IPS DF 19.7 (cell line): ENCODE data around the gene COL25A1.

Experiments used
- DNase-seq: peaks from one replicate; pipeline ENCODE4 v3.0.0-alpha.2; 2013; ENCODE audit warnings: low read depth, low spot score

COL25A1 gene

DNA sequence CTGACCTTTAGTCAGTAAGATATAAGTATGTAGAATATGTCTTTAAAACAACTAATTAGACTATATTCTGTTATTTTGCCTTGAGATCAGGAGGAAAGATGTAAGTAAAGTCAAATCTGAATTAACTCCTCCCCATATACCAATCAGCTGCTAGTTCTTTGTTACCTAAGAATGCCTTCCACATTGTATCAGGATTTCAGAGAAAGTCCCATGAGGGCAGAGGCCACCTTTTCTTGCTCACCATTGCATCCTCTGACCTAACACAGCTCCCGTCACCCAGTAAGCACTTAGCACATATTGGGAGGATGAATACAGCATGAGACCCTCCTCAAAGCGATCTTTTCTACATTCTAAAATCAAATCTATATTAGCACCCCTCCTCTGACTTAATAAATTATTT, 87.0 kb downstream of the COL25A1 start:
- no peak for DNase-seq

DNA sequence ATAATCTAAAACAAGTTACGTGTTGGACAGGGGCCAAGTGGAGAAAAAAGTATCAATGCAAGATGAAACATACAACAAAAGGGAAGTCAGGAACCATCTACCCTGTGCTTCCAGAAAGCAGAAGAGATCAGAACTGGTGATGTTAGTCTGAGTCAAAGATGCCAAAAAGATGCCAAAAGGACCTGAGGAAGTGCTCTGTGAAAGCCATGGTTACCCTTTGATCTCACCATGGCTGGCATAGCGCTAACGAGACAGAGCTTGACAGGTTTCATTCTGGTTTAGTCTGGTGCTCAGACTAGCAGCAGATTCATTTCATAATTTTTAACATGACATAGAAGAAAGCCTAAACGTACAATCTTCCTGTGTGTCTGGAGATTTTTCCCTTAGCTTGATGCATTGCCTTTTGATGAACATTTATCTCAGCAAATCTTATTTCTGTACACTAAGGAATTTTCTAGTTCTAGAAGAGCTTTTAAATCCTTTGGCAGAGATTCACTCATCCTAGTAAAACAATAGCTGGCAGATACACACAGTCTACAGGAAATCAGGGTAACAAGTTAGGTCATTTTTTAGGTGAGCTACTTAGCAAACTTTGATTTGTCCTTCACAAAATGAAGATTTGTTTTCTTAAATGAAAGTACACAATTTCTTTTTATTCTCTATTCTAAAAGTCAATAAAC, 87.7 kb downstream of the COL25A1 start:
- DNase-seq: no peak

DNA sequence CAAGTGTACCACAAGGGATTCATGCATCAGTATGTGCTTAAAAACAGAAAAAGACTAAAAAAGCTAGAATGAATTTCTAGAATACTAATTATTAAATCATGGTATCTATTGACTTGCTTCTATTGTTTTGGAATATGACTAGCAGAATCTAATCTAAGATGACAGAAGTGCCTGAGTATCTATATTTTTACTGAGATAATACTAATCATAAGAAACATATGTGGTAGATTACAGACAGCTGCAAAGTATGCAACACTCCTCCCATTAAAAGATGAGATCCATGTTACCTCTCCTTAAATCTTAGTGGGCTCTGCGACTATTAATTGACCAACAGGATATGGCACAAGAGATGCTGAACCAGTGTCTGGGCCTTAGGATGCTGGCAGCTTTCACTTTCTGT, 89.4 kb downstream of the COL25A1 start:
- no peak for DNase-seq

DNA sequence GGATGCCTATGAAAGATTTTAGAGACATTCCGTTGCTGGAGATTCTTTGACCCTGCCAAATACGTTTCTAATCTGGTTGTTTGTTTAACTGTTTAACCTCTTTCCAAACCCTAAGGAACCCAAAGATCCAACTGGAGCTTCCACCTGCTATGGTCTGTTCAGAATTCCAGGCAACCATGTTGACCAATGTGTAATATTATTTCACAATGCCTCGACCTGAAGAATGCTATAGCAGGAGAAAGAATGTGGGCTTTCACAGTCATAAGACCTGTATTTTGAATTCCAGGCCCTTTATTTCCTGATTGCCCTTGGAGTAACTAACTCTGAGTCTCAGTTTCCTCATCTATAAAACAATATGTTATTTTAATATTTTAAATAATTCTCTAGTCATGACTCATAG, 90.8 kb downstream of the COL25A1 start:
- DNase-seq: no peak

DNA sequence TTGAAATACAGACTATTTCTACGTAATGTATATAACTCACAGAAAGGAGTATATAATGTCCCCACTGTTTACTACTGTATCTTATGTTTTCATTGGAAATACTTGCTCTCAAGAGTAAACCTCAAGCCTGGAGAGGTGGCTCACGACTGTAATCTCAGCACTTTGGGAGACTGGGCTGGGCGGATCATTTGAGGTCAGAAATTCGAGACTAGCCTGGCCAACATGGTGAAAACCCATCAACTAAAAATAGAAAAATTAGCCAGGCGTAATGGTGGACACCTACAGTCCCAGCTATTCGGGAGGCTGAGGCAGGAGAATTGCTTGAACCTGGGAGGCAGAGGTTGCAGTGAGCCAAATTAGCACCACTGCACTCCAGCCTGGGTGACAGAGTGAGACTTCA, 92.8 kb downstream of the COL25A1 start:
- DNase-seq: no peak

DNA sequence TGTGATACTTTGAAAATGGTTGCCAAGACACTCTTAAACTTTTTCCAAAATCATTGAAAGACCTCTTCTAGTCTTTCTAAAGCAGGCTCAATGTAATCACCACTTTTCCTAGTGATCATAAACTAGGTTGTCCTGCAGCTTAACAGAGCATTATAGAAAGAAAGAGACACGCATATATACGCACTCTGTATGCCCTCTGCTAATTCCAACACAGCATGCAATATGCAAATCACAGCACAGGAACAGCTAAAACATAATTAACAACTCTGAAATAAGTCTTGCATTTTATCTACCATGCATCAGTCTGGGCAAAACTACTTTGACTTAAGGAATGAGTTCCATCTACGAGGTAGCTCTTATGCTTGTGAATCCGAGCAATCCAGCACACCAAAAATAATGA, 94.6 kb downstream of the COL25A1 start:
- no peak for DNase-seq

DNA sequence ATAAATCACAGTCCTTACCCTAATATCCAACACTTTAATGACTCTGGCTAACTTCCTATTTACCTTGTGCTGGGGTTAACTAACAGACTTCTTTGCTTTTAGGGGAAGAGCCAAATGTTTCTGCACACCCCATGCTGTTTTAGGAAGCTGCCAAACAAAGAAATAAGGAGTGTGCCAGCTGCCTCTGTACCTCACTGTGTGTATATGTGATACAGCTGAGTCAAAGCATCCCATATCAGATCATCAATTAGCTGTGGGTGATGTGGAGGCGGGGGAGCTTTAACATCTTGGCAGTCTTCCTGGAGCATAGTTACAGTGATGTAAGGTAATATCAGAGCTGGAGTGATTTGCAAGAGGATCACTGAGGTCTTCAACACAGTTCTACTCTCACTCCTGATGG, 95.4 kb downstream of the COL25A1 start:
- DNase-seq: no peak

DNA sequence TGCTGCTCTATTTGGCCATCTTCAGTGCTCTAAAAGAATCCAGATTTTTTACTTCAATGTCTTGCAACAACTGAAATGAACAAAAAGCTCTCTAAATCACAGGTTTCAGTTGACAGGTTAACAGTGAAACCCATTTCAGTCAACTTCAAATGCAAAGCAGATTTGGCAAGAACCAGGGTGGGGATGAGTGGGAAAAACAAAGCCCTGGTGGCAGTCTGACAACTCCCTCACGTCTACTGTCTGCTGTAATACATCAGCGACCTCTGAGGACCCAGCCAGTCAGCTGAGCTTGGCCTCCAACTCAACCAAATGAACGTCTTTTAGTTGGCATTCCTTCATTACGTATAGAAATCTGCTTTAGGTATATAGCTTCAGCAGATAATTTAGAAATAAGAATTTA, 95.8 kb downstream of the COL25A1 start:
- no peak for DNase-seq

DNA sequence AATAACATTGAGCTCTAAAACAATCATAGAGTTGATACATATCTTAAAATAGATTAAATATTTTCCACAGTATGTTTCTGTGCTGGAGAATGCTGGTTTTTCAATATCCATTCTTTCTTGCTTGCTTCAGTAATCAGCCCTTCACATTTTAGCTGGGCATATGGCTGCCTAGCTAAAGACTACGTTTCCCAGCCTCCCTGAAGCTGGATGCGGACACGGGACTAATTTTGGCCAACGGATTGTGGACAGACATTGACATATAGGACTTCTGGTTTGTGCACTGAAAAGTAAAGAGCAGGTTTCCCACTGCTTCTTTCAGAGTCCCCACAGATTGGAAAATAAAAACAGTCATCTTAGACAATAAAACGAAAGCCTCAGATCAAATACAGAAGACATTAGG, 97.3 kb downstream of the COL25A1 start:
- DNase-seq: no peak

DNA sequence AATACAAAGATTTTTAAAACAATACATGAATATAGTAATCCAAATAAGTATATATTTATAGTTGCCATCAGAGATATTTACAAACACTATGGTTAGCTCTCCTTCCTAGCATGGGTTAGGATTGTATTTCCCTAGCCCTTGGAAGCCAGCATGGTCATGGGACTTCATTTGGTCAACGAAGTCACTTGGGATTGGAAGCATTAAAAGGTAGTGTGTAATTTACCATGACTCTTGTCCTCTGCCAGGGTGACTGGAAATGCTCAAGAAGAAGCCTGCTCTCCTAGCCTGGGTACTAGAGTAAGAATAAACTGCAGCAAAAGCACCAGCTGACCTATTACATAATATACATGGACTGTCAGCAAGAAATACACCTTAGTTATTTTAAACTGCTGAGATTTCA, 102.9 kb downstream of the COL25A1 start:
- no peak for DNase-seq

DNA sequence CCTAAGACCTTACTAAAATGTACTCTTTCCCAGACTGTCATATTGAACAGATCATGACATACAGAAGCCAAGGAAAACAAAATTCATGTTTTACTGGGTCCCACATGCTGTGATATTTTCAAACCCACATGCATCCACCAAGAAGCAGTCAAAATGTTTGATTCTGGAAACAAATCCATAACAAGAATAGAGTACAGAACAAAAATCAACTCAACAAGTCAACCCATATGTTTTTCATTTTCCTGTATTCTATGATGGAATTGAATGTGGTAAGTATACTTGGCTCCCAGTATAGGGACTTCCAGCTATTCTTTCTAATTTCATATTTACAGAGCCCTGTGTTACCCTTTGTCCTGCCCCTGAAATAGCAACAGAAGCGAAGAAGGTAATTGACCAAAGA, 106.8 kb downstream of the COL25A1 start:
- no peak for DNase-seq

DNA sequence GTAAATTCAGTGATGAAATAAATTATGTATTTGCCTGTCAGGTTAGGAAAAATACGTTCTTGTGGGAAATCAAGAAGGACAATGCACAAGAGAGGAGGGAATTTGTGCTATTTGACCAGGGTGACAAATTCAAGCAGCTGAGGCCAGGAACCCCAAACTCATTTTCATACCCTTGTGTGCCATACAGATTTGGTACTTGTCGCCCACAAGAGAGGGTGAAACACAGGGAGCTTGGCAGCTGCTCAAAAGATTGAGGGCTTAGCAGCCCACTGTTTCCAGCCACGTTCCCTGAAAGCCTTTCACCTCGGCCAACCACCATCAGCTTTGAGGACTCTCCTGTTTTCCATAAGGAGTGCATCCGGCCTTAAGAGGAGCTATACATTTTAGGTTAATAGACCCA, 111.2 kb downstream of the COL25A1 start:
- no peak for DNase-seq

DNA sequence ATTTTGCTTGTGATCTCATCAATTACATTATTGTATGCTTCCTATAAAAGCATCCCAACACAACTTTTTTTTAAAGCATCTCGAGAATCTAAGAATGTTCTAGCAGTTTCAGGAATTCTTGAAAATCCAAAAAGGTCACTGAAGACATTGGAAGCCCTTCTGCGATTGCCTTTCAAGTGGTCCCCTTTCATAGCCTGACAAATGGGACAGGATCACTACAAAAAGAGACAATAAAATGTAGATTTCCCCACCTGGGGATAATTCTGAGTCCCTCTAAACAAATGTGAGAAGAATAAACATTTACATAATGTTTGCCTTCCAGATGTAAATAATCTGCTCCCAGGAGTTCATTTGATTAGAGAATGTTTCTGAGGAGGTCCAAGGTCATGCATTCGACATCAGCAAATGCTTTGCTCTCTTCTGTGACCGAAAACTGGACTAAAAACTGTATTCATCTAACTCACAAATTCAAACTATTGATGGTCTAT, 116.0 kb downstream of the COL25A1 start:
- DNase-seq: no peak

DNA sequence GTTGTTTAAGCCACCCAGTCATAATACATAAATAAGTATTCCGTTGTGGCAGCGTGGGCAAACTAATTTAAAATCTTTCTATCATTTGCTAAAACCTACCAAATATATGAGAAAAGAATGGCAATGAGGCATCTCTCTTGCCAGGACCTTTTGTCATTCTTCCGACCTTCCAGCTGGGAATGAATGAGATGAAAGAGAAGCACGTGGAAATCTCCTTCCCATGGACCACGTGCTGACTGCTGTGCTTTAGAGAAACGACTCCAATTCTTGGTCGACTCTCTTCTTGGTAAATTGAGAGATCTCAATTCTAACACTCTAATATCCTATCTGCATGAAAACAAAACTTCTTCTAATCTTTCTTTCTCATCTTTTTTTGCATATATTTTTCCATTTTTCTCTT, 116.5 kb downstream of the COL25A1 start:
- no peak for DNase-seq

DNA sequence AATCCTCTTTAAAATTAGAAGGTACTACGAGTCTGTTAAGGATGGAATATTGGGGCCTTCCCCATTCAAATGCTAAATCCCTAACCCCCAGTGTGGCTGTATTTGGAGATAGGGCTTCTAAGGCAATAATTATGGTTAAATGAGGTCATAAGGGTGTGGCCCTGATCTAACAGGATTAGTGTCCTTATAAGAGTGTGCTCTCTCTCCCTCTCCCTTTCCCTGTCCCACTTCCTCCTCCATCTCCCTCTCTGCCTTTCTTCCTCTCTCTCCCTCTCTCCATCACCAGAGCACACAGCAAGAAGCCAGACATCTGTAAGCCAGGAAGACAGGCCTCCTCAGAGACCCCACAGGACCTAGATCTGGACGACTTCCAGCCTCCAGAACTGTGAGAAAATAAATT, 116.9 kb downstream of the COL25A1 start:
- DNase-seq: no peak

DNA sequence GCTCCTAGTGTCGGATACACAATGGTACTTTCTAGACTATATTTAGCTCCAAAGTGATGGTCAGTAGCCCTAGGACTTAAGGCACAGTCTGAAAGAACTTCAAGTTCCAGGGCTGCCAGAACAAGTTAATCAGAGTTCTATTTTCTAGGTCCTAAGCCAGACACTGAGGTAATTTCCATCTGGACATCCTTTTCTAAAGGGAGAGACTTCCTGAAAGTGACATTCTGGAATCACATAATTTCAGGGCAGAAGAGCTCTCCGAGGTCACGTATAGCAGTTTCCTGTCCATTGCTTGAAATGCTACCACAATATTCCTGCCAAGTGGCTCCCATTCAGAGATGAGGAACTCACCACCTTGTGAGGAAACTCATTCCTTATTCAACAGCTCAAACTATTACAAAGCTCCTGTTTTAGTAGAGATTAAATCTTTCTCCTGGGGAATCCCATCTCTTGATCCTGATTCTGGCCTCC, 117.9 kb downstream of the COL25A1 start:
- DNase-seq: no peak

DNA sequence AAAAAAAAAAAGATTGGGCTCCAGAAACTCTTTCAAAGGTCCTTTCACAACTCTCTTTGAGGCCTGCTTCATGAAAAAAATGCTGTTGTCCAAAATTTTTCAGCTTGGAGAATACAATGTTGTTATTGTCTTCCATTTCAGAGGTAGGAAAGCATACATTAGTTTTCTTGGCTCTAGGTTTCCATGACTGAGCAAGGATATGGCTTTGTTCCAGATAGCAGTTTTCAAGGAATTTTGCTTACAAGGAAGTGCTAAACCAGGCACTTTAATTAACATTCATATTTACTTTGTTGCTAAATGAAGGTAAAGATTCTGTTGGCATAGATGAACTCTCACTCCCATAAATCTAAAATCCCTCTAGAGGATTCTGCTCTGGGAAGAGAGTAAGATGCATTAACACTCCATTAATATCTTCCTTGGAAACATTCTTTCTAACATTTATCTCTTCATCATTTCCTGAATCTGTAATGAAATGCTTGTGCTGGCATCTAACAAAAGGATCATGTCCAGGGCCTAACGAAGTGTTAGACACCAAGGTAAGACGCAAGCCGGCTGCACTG, 118.4 kb downstream of the COL25A1 start:
- DNase-seq: no peak

DNA sequence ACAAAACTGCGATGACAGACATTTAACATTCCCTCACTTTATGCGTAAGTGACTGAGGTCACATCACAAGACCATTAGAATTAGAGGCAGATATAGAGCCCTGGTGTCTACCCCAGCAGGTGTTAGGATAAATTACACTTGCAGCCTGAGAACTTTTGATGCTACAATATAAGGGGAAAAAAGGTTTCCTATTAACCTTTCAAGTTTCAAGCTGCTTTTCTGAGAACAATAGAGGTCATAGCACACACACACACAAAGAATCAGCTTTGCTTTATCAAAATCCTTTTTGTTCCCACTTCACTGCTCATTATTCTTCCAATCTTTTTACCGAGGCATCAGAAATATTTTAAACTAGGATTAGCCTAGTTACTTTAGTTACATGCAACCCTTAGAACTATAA, 119.8 kb downstream of the COL25A1 start:
- no peak for DNase-seq

DNA sequence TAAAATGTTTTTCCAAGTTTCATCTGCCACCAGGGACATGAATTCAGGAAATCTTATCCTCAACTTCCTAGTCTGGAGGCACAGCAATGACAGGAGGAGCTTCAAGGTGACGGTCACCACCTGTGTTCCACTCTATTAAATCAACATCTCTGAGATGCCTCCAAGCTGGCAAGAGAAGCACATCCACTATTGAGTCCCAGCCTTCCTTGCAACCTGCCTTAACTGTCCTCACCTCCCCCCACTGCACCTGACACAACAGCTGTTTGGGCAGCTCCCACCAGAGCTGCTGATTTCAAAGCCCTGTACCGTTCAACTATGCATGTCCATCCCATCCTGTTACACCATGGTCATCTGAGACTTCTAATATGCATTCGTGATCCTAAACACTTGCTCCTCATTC, 123.4 kb downstream of the COL25A1 start:
- DNase-seq: no peak

DNA sequence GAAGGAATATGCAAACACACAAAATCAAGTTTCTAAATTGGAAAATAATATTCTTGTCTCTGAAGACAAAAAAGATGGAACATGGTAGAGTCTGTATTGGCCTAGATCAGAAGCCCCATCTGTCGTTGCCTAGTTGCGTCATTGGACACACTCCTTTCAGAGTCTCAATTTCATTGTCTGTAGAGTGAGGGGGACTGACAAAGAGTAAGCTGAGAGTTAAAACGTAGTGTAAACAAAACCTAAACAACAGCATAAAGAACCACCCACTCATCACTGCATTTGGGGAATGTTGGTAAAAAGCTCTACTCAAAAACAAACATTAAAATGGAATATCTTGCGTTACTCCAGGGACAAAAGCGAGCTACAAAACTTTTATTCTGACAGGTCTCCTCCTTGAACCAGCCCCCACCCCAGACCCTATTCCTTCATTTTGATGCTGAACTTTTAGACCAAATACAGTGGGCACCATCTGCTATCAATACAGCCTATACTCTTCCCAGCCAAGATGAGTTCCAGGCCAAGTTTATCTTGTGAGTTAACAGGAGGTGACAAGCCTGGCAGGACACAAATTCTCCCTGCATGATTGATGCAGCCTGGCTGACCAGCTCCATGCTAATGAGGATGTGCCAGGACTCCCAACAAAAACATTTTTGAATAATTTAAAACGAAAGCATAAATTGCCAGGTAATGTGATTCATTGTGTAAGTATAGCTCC, 125.2 kb downstream of the COL25A1 start:
- DNase-seq: no peak

DNA sequence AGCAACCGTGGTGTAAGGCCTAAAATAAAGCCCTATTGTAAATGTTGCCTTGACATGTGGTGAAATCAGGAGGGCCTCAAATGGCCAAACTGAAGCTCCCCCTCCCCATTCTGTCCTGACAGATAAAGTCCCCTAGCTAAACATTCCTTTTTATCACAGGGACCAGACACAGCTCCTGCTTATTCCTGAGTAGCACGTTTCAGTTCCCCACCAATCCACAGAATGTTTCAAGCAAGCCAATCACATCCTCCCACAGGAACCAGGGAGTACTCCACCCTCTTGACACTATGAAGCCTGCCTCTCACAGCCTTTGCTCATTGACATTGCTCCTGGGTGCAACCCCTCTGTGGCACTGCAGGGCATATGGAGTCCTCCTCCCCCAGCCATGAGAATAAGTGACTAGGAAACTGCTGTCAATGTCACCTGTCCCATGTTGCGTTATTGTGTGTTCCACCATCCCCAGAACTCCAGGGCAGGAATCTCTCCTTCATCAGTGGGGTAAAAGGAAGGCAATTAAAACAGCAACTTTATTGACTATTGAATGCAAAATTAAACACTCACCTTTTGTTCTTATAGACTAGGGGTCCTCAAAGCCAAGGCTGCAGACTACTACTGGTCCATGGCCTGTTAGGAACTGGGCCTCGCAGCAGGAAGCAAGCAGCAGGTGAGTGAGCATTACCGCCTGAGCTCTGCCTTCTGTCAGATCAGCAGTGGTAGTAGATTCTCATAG, 128.1 kb downstream of the COL25A1 start:
- DNase-seq: no peak

DNA sequence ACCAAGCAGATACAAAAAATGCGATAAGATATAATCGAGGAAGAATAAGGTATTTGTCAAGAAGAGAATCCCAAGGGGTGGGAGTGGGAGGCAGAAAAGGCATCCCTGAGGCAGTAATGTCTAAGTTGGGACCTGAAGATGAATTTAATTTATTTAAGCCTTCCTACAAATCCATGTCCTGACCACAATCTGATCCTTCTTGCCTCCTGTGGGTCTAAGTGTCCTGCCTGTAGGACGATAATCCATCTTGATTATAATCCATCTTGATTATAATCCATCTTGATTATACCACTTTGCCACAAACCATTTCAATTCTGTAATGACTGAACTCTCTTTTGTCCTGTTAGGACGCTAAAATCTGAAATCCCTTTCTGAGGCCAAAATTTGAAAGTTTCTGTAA, 130.2 kb downstream of the COL25A1 start:
- DNase-seq: no peak
